Motor neuron (in vitro differentiated cells): ENCODE data around the gene AMBRA1. TPM values are rescaled to one million over a fixed set of nuclear protein-coding genes. Genes with fewer than 3 reads are reported as not detected.
"Not testable (repeated sequence)": the region's sequence is repeated elsewhere in the genome, so short reads cannot be mapped to it uniquely, and the experiment has no call there.

Experiments used
- ATAC-seq, 8 experiments: fragments of 200-7000 bp; cut with Tn5 transposase; replicated peaks in 6 of 8; 2 replicates each; pipeline ENCODE4 v1.8.0; 2021; ENCODE audit warnings: mild to moderate bottlenecking in 8 of 8, moderate library complexity in 8 of 8
- H3K27ac ChIP-seq, 2 donors: fragments of 250-450 bp; sonication (Bioruptor Pico); 2 replicates each; pipeline ENCODE4 v1.9.0; 2021; ENCODE audit warnings: antibody characterized with exemption in 2 of 2, mild to moderate bottlenecking in 2 of 2, moderate library complexity in 1 of 2
- H3K4me1 ChIP-seq, 2 donors: fragments of 250-450 bp; sonication (Bioruptor Pico); replicated peaks in 1 of 2; 2 replicates each; pipeline ENCODE4 v1.6.1; 2021; ENCODE audit warnings: antibody characterized with exemption in 2 of 2, mild to moderate bottlenecking in 2 of 2, moderate library complexity in 1 of 2
- H3K4me3 ChIP-seq, 5 donors: fragments of 250-450 bp; sonication (Bioruptor Pico); 2 replicates each; pipeline ENCODE4 v1.9.0; 2021; ENCODE audit warnings: antibody characterized with exemption in 5 of 5, mild to moderate bottlenecking in 5 of 5, moderate library complexity in 4 of 5
- WGBS, 10 experiments: fragments of 450-650 bp; shearing (Covaris generic); methylation state at CpG; one replicate each; pipeline ENCODE4 v1.0.0; 2022; 5-methylcytosine and 5-hydroxymethylcytosine counted together
- in situ Hi-C, 9 experiments: fragments of 400-800 bp; cut with MboI; loops; one replicate each; pipeline ENCODE4 v1.15.0; 2021; ENCODE audit warnings: low sequenced_read_pairs in 9 of 9, low pct_unique_long_range_greater_than_20kb in 2 of 9; ENCODE audit not compliant: unreplicated experiment in 9 of 9
- total RNA-seq, 8 experiments: library from RNA; unstranded; fragments of 300-600 nt; gene quantifications; 2 replicates each; pipeline versions ENCODE4 v1.2.3 to v1.2.4, GENCODE V29; 2022

The AMBRA1 gene
- total RNA-seq, 8 experiments from 2014 or later: 20.2 to 44.3 (median 24.9) TPM

DNA sequence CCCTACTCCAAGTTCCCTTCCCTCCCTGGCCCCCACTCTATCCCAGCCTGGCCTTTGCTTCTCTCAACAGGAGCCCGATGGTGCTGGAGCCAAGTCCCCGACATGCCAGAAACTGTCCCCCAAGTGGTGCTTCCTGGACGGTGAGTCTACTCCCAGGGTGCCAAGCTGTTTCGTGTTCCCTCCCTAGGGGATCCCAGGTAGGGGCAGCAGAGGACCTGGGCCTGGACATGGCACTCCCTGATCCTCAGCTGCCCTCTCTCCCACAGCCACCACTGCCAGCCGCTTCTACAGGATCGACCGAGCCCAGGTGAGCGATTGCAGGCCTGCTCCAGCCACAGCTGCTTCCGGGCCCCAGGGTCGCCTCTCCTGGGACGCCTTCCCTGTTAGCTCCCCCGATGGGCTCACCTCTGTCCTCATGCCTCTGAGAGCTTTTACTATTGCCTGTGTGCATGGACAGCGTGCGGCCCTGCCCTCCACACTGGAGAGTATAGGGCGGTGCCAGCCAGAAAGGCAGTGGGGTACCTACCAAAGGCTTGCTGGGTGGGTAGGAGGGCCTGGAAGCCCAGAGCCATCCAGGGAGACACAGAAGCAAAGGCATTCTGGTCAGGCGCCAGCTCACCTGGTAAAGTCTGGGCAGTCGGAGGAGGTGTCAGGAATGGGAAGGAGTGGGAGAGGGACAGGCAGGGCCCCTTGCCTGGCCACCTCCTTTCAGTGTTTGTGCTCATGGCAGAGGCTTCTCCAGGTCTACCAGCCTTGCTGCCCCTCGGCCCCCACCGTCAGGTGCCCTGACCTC lies 217.4 kb downstream of the AMBRA1 start:
- Histone ChIP-seq H3K4me3 (no peak overlapping the region), H3K27ac (no peak overlapping the region), H3K4me1 (peaks cover 11 to 17% of the 10 kb centered on the region in 2 donors)
- in situ Hi-C loops: loop anchor here in 2 of 9 experiments (25.0 kb wide), 1 partner anchor 161 kb away; no protein-coding TSS in a partner anchor
- no peak for ATAC-seq
- 80 to 100% (median 95%) methylated on average over 1 to 4 of the region's 19 CpGs; no CpG with 5 or more reads in 4 of the 10 experiments for WGBS, 10 experiments

DNA sequence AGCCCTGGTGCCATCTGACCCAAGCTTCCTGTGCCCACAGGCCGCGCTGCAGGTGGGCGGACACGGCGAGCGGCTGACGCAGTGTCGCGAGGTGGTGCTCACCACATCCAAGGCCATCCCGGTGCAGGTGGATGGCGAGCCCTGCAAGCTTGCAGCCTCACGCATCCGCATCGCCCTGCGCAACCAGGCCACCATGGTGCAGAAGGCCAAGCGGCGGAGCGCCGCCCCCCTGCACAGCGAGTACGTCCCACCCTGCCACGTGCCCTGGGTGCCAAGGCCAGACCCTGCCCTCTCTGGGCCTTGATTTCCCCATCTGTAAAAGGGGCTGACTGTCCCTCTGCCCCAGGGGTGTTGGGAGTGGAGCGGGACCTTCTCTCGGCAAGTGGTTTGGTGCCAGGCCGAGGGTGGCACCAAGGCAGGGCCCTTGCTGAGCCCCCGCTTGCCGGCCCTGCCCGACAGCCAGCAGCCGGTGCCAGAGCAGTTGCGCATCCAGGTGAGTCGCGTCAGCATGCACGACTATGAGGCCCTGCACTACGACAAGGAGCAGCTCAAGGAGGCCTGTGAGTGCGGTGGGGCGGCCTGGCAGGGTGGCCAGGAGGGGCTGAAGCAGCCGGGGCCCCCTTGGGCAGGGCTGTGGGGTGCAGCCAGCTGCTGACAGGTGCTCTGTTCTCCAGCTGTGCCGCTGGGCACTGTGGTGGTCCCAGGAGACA lies 218.3 kb downstream of the AMBRA1 start:
- in situ Hi-C loops: loop anchor here in 2 of 9 experiments (25.0 kb wide), 1 partner anchor 162 kb away; no protein-coding TSS in a partner anchor
- 80 to 100% methylated on average over 1 to 2 of the region's 38 CpGs; no CpG with 5 or more reads in 8 of the 10 experiments for WGBS, 10 experiments
- Histone ChIP-seq H3K4me3 (no peak overlapping the region), H3K27ac (no peak overlapping the region), H3K4me1 (peaks cover 10 to 11% of the 10 kb centered on the region in 2 donors)
- ATAC-seq: no peak

DNA sequence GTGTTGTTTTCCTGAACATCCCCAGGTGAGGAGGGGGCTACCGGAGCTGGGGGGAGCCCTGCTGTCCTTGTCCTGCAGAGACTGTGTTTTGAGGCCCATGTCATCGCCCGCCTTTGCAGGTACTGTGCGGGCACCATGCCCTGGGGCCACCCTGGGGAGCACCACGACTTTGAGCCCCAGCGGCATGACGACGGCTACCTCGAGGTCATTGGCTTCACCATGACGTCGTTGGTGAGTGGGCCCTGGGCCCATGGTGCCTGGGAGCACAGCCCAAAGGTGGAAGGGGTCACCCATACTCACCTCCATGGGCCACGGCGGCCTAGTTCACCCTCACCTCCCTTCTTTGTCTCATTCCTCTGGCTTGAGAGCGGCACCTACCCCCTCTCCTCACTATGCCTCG lies 219.0 kb downstream of the AMBRA1 start:
- Histone ChIP-seq H3K4me3 (no peak overlapping the region), H3K4me1 (peaks cover 11 to 14% of the 10 kb centered on the region in 2 donors), H3K27ac (no peak overlapping the region)
- ATAC-seq: no peak
- WGBS, 10 experiments: 80 to 100% (median 90%) methylated on average over 2 to 6 of the region's 15 CpGs; no CpG with 5 or more reads in 5 of the 10 experiments
- in situ Hi-C loops: loop anchor here in 2 of 9 experiments (25.0 kb wide), 1 partner anchor 162 kb away; no protein-coding TSS in a partner anchor

DNA sequence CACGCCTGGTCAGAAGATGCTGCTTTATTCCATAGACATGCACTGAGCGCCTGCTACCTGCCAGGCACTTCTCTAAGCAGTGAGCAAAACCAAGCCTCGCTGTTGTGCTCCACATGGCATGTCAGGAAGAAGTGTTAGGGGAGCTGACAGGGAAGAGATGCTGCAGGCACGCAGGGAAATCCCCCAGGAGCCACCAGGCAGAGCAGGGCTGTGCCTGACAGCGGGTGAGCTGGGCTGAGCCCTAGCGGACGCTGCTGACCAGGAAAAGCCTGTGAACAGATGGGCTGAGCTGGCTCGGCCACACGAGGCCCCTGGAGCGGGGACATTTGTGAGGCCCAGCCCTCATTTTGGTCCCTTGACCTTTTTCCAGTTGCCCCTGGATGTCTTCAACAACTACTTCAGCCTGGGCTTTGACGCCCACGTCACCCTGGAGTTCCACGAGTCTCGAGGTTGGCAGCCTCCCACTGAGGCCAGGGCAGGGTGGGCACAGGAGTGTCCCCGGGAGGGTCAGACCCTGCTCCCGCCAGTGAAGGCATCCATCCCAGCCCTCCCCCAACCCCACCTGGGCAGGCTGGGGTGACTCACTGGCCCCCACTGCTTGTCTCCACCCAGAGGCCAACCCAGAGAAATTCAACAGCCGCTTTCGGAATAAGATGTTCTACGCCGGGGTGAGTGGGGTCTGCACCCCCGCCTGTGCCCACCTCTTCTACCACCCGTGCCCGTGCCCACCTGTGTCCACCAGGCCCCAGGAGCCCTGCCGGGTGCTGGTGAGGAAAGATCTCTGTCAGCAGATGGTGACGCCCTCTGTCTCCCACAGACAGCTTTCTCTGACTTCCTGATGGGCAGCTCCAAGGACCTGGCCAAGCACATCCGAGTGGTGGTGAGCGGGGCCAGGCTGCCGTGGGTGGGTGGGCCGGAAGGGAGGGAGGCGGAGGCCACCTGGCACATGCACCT lies 219.8 kb downstream of the AMBRA1 start:
- 67 to 100% (median 83%) methylated on average over 2 to 6 of the region's 30 CpGs; no CpG with 5 or more reads in 4 of the 10 experiments for WGBS, 10 experiments

DNA sequence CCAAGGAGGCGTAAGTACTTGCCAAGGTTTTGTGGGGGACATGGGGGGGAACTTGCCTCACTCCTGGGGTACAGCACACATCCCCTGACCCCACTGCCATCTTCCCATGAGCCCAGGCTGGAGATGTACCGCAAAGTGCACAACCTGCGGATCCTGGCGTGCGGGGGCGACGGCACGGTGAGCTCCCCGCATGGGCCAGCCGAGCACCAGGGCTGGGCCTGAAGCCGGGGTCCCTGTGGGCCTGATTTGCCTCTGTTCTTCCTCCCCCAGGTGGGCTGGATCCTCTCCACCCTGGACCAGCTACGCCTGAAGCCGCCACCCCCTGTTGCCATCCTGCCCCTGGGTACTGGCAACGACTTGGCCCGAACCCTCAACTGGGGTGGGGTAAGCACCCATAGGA lies 221.3 kb downstream of the AMBRA1 start:
- 100% methylated on average over 1 of the region's 15 CpGs; no CpG with 5 or more reads in 9 of the 10 experiments for WGBS, 10 experiments
- H3K4me3 ChIP-seq, ATAC-seq, H3K27ac ChIP-seq, in situ Hi-C loops: not testable (repeated sequence)
- H3K4me1 ChIP-seq: peaks cover 11 to 20% of the 10 kb centered on the region in 2 donors

More for the DNA sequence above, 219.8 kb downstream of the AMBRA1 start:
- no peak for ATAC-seq
- in situ Hi-C loops: no loop called here
- Histone ChIP-seq H3K27ac (peak overlapping the region in 1 of 2 donors; percentile 24), H3K4me3 (no peak overlapping the region), H3K4me1 (peaks cover 10 to 13% of the 10 kb centered on the region in 2 donors)

DNA sequence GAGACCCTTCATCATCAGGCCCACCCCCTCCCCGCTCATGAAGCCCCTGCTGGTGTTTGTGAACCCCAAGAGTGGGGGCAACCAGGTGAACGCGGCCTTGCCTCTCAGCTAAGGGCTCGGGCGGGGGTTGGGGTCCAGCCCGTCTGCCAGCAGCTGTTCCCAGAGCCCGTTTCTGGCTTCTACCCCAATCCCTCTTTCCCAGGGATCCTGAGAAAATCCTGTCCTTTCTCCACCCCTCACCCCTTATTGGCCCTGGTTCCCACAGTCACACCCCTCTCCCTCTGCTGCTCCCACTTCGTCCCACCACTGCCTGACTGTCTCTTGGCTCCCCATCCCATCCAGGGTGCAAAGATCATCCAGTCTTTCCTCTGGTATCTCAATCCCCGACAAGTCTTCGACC lies 221.7 kb downstream of the AMBRA1 start:
- in situ Hi-C loops: no loop called here
- WGBS, 10 experiments: 100% methylated on average over 2 of the region's 10 CpGs; no CpG with 5 or more reads in 9 of the 10 experiments
- Histone ChIP-seq H3K4me3 (no peak overlapping the region), H3K27ac (no peak overlapping the region), H3K4me1 (peaks cover 15 to 24% of the 10 kb centered on the region in 2 donors)
- no peak for ATAC-seq

DNA sequence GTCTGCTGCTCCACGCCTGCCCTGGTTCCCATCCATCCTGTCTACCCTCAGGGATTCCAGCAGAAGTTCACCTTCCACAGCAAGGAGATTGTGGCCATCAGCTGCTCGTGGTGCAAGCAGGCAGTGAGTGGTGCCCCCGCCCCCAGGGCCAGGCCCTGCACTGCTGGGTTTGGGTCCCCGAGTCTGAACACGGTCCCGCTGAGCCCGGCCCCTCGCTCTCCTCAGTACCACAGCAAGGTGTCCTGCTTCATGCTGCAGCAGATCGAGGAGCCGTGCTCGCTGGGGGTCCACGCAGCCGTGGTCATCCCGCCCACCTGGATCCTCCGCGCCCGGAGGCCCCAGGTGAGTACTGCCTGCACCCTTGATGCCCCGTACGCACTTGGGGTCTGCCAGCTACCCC lies 222.6 kb downstream of the AMBRA1 start:
- WGBS, 10 experiments: 93 to 100% (median 100%) methylated on average over 1 to 4 of the region's 19 CpGs; no CpG with 5 or more reads in 6 of the 10 experiments
- H3K4me3 ChIP-seq, H3K27ac ChIP-seq, in situ Hi-C loops, ATAC-seq: not testable (repeated sequence)
- H3K4me1 ChIP-seq: peaks cover 19 to 29% of the 10 kb centered on the region in 2 donors

DNA sequence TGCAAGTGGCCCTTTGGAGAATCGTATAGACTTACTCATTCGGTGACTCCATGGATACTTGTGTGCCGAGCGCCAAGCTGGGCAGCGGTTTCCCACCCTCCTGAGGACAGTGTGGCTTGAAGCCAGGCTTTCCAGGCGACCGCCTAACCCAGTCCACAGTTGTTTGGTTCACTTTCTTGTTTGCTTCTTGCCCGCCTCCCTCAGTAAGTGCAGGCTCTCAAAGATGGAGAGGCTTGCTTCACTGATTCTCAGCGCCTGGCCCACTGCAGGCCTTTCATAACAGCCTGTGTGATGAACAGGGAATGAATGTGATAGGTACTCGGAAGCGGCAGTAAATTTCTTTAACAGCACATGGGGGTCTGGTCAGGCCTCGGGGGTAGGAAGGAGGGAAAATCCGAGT lies 223.6 kb downstream of the AMBRA1 start:
- WGBS, 10 experiments: 50 to 93% (median 87%) methylated on average over 1 to 8 of the region's 13 CpGs; no CpG with 5 or more reads in 3 of the 10 experiments
- Histone ChIP-seq H3K4me3 (no peak overlapping the region), H3K27ac (no peak overlapping the region), H3K4me1 (peaks cover 19 to 35% of the 10 kb centered on the region in 2 donors)
- in situ Hi-C loops: no loop called here
- ATAC-seq: peak in 1 of 8 experiments; percentile 7

DNA sequence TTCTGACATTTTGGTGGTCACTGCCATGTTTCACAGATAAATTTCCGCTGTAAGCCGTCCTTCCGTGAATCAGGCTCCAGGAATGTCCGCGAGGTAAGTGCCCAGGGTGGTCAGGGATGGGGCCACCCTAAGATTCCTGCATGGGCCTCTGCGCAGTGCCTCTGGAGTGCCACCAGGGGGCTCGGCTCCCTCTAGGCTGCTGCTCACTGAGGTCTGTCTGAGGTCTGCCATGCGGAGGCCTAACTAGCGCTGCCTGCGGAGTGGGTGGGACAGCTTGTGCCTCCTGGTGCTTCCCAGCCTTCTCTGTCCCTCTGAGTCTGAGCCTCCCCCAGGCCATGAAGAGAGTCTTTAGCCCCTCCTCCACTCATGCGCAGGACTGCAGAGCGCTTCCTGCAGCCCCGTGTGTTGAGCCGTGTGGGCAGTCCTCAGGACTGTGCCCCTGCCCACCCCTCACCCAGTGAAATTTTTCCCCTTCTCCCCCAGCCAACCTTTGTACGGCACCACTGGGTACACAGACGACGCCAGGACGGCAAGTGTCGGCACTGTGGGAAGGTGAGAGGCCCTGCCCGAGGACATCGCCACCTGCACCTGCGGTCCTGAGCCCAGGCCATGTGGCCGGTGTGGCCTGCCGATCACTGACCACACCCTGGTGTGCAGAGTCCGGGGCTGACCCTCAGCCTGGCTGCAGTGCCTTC lies 224.2 kb downstream of the AMBRA1 start:
- 0 to 66% (median 40%) methylated on average over 1 to 7 of the region's 25 CpGs; no CpG with 5 or more reads in 6 of the 10 experiments for WGBS, 10 experiments
- in situ Hi-C loops: no loop called here
- peak; percentile 70 to 91 (median 82) for ATAC-seq

DNA sequence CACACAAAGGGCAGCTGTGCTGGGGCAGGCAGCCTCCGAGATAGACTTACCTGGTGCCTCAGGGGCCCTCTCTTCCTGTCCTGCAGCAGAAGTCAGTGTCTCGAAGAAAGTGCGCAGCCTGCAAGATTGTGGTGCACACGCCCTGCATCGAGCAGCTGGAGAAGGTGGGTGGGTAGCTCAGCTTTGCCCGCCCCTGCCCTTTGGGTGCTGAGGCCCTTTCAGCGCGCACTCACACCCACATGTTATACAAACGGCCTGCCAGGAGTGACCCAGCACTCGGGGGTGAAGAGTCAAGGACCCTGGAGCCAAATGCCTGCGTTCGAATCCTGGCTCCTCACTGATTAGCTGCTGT lies 225.9 kb downstream of the AMBRA1 start:
- in situ Hi-C loops: no loop called here
- 80 to 100% (median 96%) methylated on average over 1 to 3 of the region's 12 CpGs; no CpG with 5 or more reads in 6 of the 10 experiments for WGBS, 10 experiments
- H3K4me3 ChIP-seq: no peak overlapping the region
- H3K4me1 ChIP-seq: peaks cover 31 to 45% of the 10 kb centered on the region in 2 donors
- peak overlapping the region in 1 of 2 donors; percentile 74 for H3K27ac ChIP-seq
- peak in 1 of 8 experiments; percentile 1 for ATAC-seq

More for the DNA sequence above, 224.2 kb downstream of the AMBRA1 start:
- no peak overlapping the region for H3K4me3 ChIP-seq
- H3K27ac ChIP-seq: peak overlapping the region in 1 of 2 donors; percentile 5
- peaks cover 19 to 35% of the 10 kb centered on the region in 2 donors for H3K4me1 ChIP-seq

DNA sequence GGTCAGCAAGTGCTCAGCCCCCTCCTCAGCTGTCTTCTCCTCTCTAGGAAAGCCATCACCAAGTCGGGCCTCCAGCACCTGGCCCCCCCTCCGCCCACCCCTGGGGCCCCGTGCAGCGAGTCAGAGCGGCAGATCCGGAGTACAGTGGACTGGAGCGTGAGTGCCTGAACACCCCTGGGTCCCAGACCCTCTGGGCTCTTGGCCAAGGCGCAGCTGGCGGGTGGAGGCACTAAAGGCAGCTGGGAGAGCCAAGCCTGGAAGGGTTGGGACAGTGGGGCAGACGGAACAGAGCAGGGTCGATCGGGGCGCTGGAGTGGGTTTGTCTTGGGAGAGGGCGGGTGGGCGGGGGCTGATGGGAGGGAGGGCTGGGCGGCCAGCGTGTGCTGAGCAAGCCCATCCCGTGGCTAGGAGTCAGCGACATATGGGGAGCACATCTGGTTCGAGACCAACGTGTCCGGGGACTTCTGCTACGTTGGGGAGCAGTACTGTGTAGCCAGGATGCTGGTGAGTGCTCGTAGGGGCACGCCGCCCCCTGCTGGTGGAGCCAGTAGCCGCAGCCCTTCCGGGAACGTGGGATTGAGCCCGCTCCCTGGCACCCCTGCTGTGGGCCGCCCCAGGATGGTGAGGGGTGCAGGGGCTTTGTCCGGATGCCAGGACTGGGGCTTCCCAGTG lies 226.4 kb downstream of the AMBRA1 start:
- Histone ChIP-seq H3K4me3 (no peak overlapping the region), H3K4me1 (peaks cover 36 to 50% of the 10 kb centered on the region in 2 donors), H3K27ac (peak overlapping the region in 1 of 2 donors; percentile 74)
- 0 to 24% methylated on average over 1 to 7 of the region's 32 CpGs; no CpG with 5 or more reads in 8 of the 10 experiments for WGBS, 10 experiments
- in situ Hi-C loops: no loop called here
- peak; percentile 49 to 70 (median 58) for ATAC-seq
